HG03575 (cell line): ENCODE data around the gene NIPSNAP2.
"Not testable (repeated sequence)": the region's sequence is repeated elsewhere in the genome, so short reads cannot be mapped to it uniquely, and the experiment has no call there.

Source experiments
- ATAC-seq: cut with Tn5 transposase; IDR thresholded peaks from one replicate; pipeline ENCODE4 v1.9.1; 2021; ENCODE audit not compliant: unreplicated experiment, insufficient number of reproducible peaks, low FRiP score; ENCODE audit errors: extremely low read depth

The NIPSNAP2 gene

GRCh38 chr7:55970978-55971377 is 6.6 kb downstream of the NIPSNAP2 start:
- no peak for ATAC-seq

DNA sequence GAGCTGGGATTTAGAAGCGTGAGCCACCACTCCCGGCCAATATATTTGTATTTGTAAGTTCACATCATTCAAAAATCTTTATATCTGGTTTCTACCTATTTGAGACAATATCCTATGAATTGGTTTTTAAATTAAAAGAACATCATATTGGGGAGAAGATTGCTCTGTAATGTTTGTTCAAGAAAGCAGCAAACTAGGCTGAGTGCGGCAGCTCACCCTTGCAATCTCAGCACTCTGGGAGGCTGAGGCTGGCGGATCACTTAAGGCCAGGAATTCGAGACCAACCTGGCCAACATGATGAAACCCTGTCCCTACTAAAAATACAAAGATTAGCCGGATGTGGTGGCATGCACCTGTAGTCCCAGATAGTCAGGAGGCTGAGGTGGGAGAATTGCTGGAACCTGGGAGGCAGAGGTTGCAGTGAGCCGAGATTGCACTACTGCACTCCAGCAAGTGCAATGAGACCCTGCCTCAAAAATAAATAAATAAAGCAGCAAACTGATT is 9.4 kb downstream of the NIPSNAP2 start:
- no peak for ATAC-seq

- ATAC-seq = no peak
Observed at GRCh38 chr7:55975988-55976633, 11.7 kb downstream of the NIPSNAP2 start.

GRCh38 chr7:55977831-55978230 is 13.4 kb downstream of the NIPSNAP2 start:
- ATAC-seq = no peak

DNA sequence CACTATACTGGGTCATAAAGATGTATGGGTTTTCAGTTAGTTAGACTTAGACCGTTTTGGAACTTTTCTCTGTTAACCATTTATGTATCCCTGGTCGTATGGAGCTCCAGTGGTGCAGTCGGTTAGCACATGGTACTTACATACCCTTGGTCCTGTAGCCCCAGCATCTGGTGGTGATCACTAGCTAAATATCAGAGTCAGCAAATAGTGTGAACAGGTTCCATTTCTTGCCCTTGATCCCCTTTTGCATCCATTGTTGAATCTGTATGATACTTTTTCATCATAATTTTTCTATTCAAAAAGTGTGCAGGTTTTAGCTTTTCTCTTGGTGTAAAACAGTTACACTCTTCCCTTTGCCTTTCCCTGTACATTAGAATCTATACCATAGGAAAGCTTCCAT is 15.9 kb downstream of the NIPSNAP2 start:
- ATAC-seq = no peak

- ATAC-seq = no peak
Observed at GRCh38 chr7:55983537-55983936, 19.2 kb downstream of the NIPSNAP2 start.

GRCh38 chr7:55992346-55992745 is 28.0 kb downstream of the NIPSNAP2 start:
- no peak for ATAC-seq

- ATAC-seq = no peak
Observed at GRCh38 chr7:55996856-55997500, 32.6 kb downstream of the NIPSNAP2 start.

- ATAC-seq = no peak
Observed at GRCh38 chr7:56003749-56004148, 39.4 kb downstream of the NIPSNAP2 start.

DNA sequence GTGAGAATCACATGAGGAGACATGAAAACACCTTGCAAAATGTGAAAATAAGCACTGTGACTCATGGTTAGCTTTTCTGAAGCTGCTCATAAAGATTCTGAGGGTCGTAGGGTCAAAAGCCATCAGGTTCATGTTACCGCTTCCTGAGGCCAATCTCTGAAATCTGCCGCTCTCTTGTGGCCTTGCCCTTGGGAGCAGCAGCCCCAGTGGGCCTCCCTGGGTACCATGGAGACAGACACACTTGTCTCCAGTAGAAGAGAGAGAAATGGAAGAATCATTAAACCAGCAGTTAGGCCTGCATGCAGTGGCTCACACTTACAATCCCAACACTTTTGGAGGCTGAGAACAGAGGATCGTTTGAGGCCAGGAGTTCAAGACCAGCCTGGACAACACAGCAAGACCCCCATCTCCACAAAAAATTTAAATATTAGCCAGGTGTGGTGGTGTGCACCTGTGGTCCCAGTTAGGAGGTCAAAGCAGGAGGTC is 42.8 kb downstream of the NIPSNAP2 start:
- ATAC-seq = no peak

DNA sequence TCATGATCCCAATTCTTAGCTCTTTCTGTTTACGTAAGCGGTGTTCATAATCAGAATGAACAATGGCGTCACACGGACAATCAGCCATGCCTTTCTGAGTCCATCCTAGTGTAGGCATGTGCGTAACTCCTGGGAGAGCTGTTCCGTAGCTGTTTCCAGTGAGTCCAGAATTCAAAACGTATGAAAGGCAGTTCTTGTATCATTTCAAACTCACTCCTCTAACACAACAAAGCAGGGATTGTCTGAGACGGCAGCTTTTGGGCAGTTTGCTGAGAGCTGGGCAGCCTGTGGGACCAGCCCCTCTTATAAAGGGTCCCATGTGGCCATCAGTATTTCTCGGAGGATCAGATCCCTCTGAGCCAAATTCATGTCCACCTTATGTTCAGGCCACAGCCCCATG is 43.5 kb downstream of the NIPSNAP2 start:
- ATAC-seq = no peak

GRCh38 chr7:56009695-56010094 is 45.3 kb downstream of the NIPSNAP2 start:
- ATAC-seq = no peak

DNA sequence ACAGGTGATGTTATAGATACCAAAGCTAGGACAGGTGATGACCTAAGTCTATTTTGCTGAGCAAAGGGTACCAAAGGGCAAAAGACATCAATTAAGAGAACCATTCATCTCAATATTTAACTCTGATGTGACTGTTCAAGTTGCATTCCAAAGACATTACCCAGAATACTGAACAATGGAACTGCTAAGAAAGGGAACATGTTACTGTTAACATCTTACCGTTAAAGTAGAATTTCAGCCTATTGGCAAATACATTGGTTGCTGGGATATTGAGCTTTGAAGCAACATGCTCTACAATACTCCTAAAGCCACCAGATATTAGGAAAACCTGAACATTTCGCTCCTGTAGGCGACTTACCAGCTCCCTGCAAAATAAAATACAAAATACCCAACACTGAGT is 52.6 kb downstream of the NIPSNAP2 start:
- not testable (repeated sequence) for ATAC-seq

DNA sequence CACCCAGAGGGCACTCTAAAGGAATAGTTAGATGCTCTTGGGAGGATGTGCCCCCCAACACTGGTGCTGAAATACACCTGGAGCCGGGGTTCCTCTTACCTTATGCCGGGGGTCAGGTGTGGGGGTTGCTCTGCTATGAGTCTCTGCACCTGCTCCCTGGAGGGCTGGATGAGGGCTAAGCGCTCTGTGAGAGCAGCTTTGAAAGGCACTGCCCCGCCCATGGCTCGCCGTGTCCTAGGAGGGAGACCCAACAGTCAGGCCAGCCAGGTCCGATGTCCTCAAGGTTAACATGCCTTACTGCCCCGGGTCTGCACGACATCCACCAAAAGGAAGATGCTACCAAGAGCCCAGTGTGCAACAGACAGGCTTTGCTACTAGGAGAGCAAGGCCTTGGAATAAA is 55.1 kb downstream of the NIPSNAP2 start:
- ATAC-seq = no peak

DNA sequence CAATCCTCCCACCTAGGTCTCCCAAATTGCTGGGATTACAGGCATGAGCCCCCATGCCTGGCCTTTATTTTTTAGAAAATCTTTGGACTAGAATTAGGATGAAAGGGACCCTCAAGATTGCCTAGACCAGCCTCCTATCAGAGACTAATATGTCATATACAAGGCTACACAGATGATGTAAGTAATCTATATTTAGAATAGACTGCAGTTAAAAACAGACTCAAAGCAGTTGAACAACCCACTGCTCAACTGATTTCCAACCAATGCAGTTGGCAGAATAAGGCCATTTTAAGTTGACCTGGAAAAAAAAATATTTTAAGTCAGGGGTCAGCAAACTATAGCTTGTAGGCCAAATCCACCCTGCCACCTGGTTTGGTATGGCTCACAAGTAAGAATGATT is 59.1 kb downstream of the NIPSNAP2 start:
- ATAC-seq = no peak

GRCh38 chr7:56026538-56026937 is 62.2 kb downstream of the NIPSNAP2 start:
- ATAC-seq = no peak

- no peak for ATAC-seq
Observed at GRCh38 chr7:56028942-56029630, 64.7 kb downstream of the NIPSNAP2 start.

GRCh38 chr7:56030340-56030739 is 66.0 kb downstream of the NIPSNAP2 start:
- ATAC-seq = no peak

DNA sequence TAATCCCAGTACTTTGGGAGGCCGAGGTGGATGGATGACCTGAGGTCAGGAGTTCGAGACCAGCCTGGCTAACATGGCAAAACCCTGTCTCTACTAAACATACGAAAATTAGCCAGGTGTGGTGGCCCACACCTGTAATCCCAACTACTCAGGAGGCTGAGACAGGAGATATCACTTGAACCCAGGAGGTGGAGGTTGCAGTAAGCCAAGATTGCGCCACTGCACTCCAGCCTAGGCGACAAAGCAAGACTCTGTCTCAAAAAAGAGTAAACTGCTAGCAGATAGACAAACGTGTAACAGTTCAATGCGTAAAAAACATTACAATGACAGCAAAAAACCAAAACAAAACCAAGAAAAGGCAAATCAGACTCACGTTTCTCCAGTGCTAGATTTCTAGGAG is 67.2 kb downstream of the NIPSNAP2 start:
- not testable (repeated sequence) for ATAC-seq

- ATAC-seq = not testable (repeated sequence)
Observed at GRCh38 chr7:56032578-56032977, 68.2 kb downstream of the NIPSNAP2 start.
